ENCODE data around the gene LRMDA. TPM values are rescaled to one million over a fixed set of nuclear protein-coding genes. Genes with fewer than 3 reads are reported as not detected.

LRMDA gene
- total RNA-seq, 1 experiment from 2014 or later, result 4.8 TPM

DNA sequence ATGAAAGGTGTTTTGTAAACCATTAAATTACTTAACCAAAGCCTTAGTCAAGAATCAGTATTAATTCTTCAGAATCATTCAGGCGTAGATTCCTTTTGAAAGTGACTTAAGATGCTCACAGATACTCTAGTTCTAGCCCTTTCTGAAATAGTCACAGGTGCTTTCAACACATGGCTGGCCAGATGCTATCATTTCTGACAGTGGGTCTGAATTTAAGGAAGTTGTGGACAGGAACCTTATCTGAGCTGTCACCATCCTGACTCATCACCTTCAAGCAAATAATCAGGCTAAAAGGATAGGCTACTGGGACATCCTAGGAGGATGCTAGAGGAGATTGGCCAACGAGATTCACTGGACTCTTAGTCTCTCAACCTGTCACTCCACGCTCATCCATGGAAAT lies 501.5 kb downstream of the LRMDA start:
- Histone ChIP-seq H3K27ac (ENCODE audit: low read depth, low read length) (no peak overlapping the region), H4K20me1 (ENCODE audit: insufficient read depth) (no peaks in the 10 kb centered on the region), H3K4me1 (ENCODE audit: control insufficient read depth in 1 of 2, insufficient read depth in 2 of 2, low read length in 2 of 2) (no peaks in the 10 kb centered on the region), H2AFZ (ENCODE audit: low read depth, low read length, poor library complexity, severe bottlenecking) (no peak overlapping the region), H3K9me3 (ENCODE audit: control insufficient read depth in 1 of 2, insufficient read depth in 1 of 2, low read depth in 1 of 2, low read length in 2 of 2) (no peaks in the 10 kb centered on the region), H3K36me3 (ENCODE audit: control insufficient read depth in 1 of 2, insufficient read depth in 2 of 2, low read length in 2 of 2) (no peaks in the 10 kb centered on the region), H3K27me3 (ENCODE audit: insufficient read depth, low read length) (peaks cover 43% of the 10 kb centered on the region), H3K79me2 (ENCODE audit: insufficient read depth, low read length) (no peaks in the 10 kb centered on the region), H3K4me3 (replicated peaks in 1 of 2; ENCODE audit: low read depth in 1 of 2, low read length in 2 of 2) (no peak overlapping the region), H3K4me2 (ENCODE audit: low read length) (no peak overlapping the region), H3K9ac (ENCODE audit: low read length) (no peak overlapping the region), H3K9me2 (ENCODE audit: insufficient read depth) (no peaks in the 10 kb centered on the region)
- no peak for DNase-seq (ENCODE audit: low read depth, low spot score)
- intact Hi-C loops (cut with micrococcal nuclease), result no loop called here
- POLR2A ChIA-PET, result interaction anchor here (1.9 kb wide), 1 partner anchor 402 kb away, joined by 8 read pairs; no protein-coding TSS in a partner anchor
- BruUV-seq (replicated peaks), result no TSS peak
- TF ChIP-seq CBX3 (IDR thresholded peaks at IDR 0.05; ENCODE audit: low read depth) (no peak), YY1 (IDR thresholded peaks at IDR 0.05; ENCODE audit: extremely low read depth, insufficient replicate concordance, low read depth, low read length) (no peak), SRF (IDR thresholded peaks at IDR 0.05; ENCODE audit: low read depth) (no peak), RAD21 (IDR thresholded peaks at IDR 0.05; ENCODE audit: low read depth) (no peak), CEBPB (IDR thresholded peaks at IDR 0.05; ENCODE audit: low read depth) (no peak), POLR2A (IDR thresholded peaks at IDR 0.05; ENCODE audit: borderline replicate concordance, extremely low read depth, insufficient read depth, insufficient read length) (no peak), SP1 (IDR thresholded peaks at IDR 0.05; ENCODE audit: low read depth) (no peak), FOSL1 (IDR thresholded peaks at IDR 0.05; ENCODE audit: low read depth) (no peak), SIN3A (IDR thresholded peaks at IDR 0.05; ENCODE audit: low read depth) (no peak), ZNF274 (IDR thresholded peaks at IDR 0.05; ENCODE audit: low read depth, low read length) (no peak), EZH2phosphoT487 (IDR thresholded peaks at IDR 0.05; ENCODE audit: borderline replicate concordance) (no peak), POLR2AphosphoS5 (IDR thresholded peaks at IDR 0.05; ENCODE audit: low read depth, low read length) (no peak), ELF1 (IDR thresholded peaks at IDR 0.05; ENCODE audit: borderline replicate concordance, low read depth) (no peak)
- TF ChIP-seq, protein P1, sequence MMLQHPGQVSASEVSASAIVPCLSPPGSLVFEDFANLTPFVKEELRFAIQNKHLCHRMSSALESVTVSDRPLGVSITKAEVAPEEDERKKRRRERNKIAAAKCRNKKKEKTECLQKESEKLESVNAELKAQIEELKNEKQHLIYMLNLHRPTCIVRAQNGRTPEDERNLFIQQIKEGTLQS (IDR thresholded peaks at IDR 0.05), result no peak
- TF ChIP-seq, protein P2, sequence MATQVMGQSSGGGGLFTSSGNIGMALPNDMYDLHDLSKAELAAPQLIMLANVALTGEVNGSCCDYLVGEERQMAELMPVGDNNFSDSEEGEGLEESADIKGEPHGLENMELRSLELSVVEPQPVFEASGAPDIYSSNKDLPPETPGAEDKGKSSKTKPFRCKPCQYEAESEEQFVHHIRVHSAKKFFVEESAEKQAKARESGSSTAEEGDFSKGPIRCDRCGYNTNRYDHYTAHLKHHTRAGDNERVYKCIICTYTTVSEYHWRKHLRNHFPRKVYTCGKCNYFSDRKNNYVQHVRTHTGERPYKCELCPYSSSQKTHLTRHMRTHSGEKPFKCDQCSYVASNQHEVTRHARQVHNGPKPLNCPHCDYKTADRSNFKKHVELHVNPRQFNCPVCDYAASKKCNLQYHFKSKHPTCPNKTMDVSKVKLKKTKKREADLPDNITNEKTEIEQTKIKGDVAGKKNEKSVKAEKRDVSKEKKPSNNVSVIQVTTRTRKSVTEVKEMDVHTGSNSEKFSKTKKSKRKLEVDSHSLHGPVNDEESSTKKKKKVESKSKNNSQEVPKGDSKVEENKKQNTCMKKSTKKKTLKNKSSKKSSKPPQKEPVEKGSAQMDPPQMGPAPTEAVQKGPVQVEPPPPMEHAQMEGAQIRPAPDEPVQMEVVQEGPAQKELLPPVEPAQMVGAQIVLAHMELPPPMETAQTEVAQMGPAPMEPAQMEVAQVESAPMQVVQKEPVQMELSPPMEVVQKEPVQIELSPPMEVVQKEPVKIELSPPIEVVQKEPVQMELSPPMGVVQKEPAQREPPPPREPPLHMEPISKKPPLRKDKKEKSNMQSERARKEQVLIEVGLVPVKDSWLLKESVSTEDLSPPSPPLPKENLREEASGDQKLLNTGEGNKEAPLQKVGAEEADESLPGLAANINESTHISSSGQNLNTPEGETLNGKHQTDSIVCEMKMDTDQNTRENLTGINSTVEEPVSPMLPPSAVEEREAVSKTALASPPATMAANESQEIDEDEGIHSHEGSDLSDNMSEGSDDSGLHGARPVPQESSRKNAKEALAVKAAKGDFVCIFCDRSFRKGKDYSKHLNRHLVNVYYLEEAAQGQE (IDR thresholded peaks at IDR 0.05; ENCODE audit: low read depth), result no peak
- TF ChIP-seq, protein P3, sequence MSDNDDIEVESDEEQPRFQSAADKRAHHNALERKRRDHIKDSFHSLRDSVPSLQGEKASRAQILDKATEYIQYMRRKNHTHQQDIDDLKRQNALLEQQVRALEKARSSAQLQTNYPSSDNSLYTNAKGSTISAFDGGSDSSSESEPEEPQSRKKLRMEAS (IDR thresholded peaks at IDR 0.05), result no peak
- TF ChIP-seq, protein P4, sequence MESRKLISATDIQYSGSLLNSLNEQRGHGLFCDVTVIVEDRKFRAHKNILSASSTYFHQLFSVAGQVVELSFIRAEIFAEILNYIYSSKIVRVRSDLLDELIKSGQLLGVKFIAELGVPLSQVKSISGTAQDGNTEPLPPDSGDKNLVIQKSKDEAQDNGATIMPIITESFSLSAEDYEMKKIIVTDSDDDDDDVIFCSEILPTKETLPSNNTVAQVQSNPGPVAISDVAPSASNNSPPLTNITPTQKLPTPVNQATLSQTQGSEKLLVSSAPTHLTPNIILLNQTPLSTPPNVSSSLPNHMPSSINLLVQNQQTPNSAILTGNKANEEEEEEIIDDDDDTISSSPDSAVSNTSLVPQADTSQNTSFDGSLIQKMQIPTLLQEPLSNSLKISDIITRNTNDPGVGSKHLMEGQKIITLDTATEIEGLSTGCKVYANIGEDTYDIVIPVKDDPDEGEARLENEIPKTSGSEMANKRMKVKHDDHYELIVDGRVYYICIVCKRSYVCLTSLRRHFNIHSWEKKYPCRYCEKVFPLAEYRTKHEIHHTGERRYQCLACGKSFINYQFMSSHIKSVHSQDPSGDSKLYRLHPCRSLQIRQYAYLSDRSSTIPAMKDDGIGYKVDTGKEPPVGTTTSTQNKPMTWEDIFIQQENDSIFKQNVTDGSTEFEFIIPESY (IDR thresholded peaks at IDR 0.05; ENCODE audit: extremely low read depth, insufficient replicate concordance, low read length), result no peak
- CTCF ChIA-PET, result no interaction called here
- RAD21 ChIA-PET (ENCODE audit: low non-redundant PET in 1 of 2, low total read pairs in 2 of 2, uncharacterized antibody in 2 of 2, unreplicated experiment in 2 of 2), result no interaction called here
- ATAC-seq, result no peak

Data from HCT116 (cell line).